DND-41 (cell line): ENCODE measurements around the gene OR2A5.

Source experiments
- ATAC-seq: fragments of 200-7000 bp; cut with Tn5 transposase; 3 replicates; pipeline ENCODE4 v1.9.1; 2021; ENCODE audit warnings: low read depth; ENCODE audit not compliant: insufficient read depth
- DNase-seq: peaks from one replicate; pipeline ENCODE4 v3.0.0-alpha.2; 2020
- H2AFZ ChIP-seq: 2 replicates; pipeline ENCODE4 v1.6.0; 2012; ENCODE audit warnings: low read depth, low read length
- H3K27ac ChIP-seq: 2 replicates; pipeline ENCODE4 v1.5.1; 2012; ENCODE audit warnings: low read length, inconsistent platforms
- H3K27me3 ChIP-seq: fragments of 200-600 bp; sonication (generic); 2 replicates; pipeline ENCODE4 v1.6.0; 2012; ENCODE audit warnings: low read length, mild to moderate bottlenecking, inconsistent platforms; ENCODE audit not compliant: insufficient read depth, poor library complexity
- H3K36me3 ChIP-seq: 2 replicates; pipeline ENCODE4 v1.5.1; 2012; ENCODE audit warnings: low read length, inconsistent platforms; ENCODE audit not compliant: insufficient read depth
- H3K4me1 ChIP-seq: 2 replicates; pipeline ENCODE4 v1.5.1; 2012; ENCODE audit warnings: mild to moderate bottlenecking, low read length; ENCODE audit not compliant: insufficient read depth
- H3K4me2 ChIP-seq: 2 replicates; pipeline ENCODE4 v1.6.0; 2012; ENCODE audit warnings: mild to moderate bottlenecking, moderate library complexity, low read length, inconsistent platforms; ENCODE audit not compliant: insufficient read depth
- H3K4me3 ChIP-seq, 2 experiments: fragments of 200-600 bp in 1 of 2; shearing (Covaris generic) in 1 of 2; 2 replicates each; pipeline ENCODE4 v1.5.1; 2012 to 2016; ENCODE audit warnings: inconsistent platforms in 2 of 2, low read length in 2 of 2, mild to moderate bottlenecking in 2 of 2, low read depth in 1 of 2, moderate library complexity in 1 of 2
- H3K79me2 ChIP-seq: 2 replicates; pipeline ENCODE4 v1.6.0; 2012; ENCODE audit warnings: low read length, inconsistent platforms; ENCODE audit not compliant: insufficient read depth
- H3K9ac ChIP-seq: 2 replicates; pipeline ENCODE4 v1.6.0; 2012; ENCODE audit warnings: low read depth, mild to moderate bottlenecking, inconsistent platforms, low read length, moderate library complexity
- H3K9me3 ChIP-seq: 2 replicates; pipeline ENCODE4 v1.5.1; 2012; ENCODE audit warnings: low read length, moderate library complexity, mild to moderate bottlenecking, inconsistent platforms; ENCODE audit not compliant: insufficient read depth, severe bottlenecking
- H4K20me1 ChIP-seq: 2 replicates; pipeline ENCODE4 v1.6.0; 2012; ENCODE audit warnings: low read length; ENCODE audit not compliant: insufficient read depth
- EZH2 ChIP-seq: IDR thresholded peaks from 3 replicates; pipeline ENCODE4 v1.6.1; 2012; ENCODE audit warnings: borderline replicate concordance, low read depth, mild to moderate bottlenecking, moderate library complexity, low read length, inconsistent platforms; ENCODE audit not compliant: severe bottlenecking
- TF ChIP-seq, protein P1 (sequence below): IDR thresholded peaks from 2 replicates; pipeline ENCODE4 v1.5.1; 2012; ENCODE audit warnings: borderline replicate concordance, low read length, moderate library complexity, mild to moderate bottlenecking; ENCODE audit not compliant: poor library complexity, severe bottlenecking; ENCODE audit errors: extremely low read depth

The OR2A5 gene

GRCh38 chr7:144085978-144086377 is 37.2 kb downstream of the OR2A5 start, which contains the start of gene OR2A12:
TSS of gene OR2A12 (plus strand) at chr7:144086278. CDS start at chr7:144095108, 8,830 bp downstream.
- no peak within 1 kb of the TSS for H2AFZ ChIP-seq
- no peak within 1 kb of the TSS for H3K9ac ChIP-seq
- ATAC-seq (no peak), DNase-seq (no peak)
- no peaks in the 10 kb centered on the region for H4K20me1 ChIP-seq
- H3K4me2 ChIP-seq: no peak within 1 kb of the TSS
- TF ChIP-seq EZH2: no peak
- TF ChIP-seq, protein P1, sequence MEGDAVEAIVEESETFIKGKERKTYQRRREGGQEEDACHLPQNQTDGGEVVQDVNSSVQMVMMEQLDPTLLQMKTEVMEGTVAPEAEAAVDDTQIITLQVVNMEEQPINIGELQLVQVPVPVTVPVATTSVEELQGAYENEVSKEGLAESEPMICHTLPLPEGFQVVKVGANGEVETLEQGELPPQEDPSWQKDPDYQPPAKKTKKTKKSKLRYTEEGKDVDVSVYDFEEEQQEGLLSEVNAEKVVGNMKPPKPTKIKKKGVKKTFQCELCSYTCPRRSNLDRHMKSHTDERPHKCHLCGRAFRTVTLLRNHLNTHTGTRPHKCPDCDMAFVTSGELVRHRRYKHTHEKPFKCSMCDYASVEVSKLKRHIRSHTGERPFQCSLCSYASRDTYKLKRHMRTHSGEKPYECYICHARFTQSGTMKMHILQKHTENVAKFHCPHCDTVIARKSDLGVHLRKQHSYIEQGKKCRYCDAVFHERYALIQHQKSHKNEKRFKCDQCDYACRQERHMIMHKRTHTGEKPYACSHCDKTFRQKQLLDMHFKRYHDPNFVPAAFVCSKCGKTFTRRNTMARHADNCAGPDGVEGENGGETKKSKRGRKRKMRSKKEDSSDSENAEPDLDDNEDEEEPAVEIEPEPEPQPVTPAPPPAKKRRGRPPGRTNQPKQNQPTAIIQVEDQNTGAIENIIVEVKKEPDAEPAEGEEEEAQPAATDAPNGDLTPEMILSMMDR: no peak
- H3K4me3 ChIP-seq: no peak within 1 kb of the TSS
- no peak within 1 kb of the TSS for H3K27ac ChIP-seq
- H3K79me2 ChIP-seq: no peaks in the 10 kb centered on the region
- no peaks in the 10 kb centered on the region for H3K36me3 ChIP-seq
- H3K4me1 ChIP-seq: no peaks in the 10 kb centered on the region
- no peaks in the 10 kb centered on the region for H3K9me3 ChIP-seq
- peaks cover 2% of the 10 kb centered on the region for H3K27me3 ChIP-seq

DNA sequence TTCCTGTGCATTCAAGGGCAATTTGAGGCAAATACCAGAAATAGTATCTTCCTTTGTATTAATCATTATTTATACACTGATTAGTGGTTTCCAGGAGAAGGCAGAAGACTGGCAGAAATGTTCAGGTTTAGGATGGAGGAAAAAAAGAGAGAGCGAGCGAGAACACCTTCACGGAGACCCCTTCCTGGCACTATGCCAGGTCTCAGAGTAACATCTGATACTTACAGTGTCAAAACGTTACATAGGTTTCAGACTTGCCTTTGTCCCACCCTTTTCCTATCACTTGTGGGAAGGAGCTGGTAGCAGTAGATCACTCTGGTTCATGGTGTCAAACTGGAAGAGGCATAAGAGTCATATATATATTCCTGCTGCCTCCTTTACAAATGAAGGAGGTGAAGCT is 38.0 kb downstream of the OR2A5 start:
- H3K27ac ChIP-seq: no peak overlapping the region
- ATAC-seq: no peak
- H4K20me1 ChIP-seq: no peaks in the 10 kb centered on the region
- H2AFZ ChIP-seq: no peak overlapping the region
- no peak overlapping the region for H3K9ac ChIP-seq
- TF ChIP-seq, protein P1: no peak
- TF ChIP-seq EZH2: no peak
- H3K27me3 ChIP-seq: peaks cover 2% of the 10 kb centered on the region
- no peaks in the 10 kb centered on the region for H3K36me3 ChIP-seq
- no peak overlapping the region for H3K4me3 ChIP-seq
- H3K79me2 ChIP-seq: no peaks in the 10 kb centered on the region
- no peaks in the 10 kb centered on the region for H3K4me1 ChIP-seq
- H3K4me2 ChIP-seq: no peak overlapping the region
- no peak for DNase-seq
- H3K9me3 ChIP-seq: no peaks in the 10 kb centered on the region

- H3K27ac ChIP-seq: no peak overlapping the region
- DNase-seq (no peak), ATAC-seq (no peak)
- TF ChIP-seq, protein P1: no peak
- no peak for TF ChIP-seq EZH2
- no peaks in the 10 kb centered on the region for H3K27me3 ChIP-seq
- H3K4me3 ChIP-seq: no peak overlapping the region
- no peaks in the 10 kb centered on the region for H3K36me3 ChIP-seq
- H3K9me3 ChIP-seq: no peaks in the 10 kb centered on the region
- H2AFZ ChIP-seq: no peak overlapping the region
- no peak overlapping the region for H3K9ac ChIP-seq
- H3K79me2 ChIP-seq: no peaks in the 10 kb centered on the region
- H4K20me1 ChIP-seq: no peaks in the 10 kb centered on the region
- no peaks in the 10 kb centered on the region for H3K4me1 ChIP-seq
- H3K4me2 ChIP-seq: no peak overlapping the region
These were observed 38.5 kb downstream of the OR2A5 start for GRCh38 chr7:144087230-144087629.

DNA sequence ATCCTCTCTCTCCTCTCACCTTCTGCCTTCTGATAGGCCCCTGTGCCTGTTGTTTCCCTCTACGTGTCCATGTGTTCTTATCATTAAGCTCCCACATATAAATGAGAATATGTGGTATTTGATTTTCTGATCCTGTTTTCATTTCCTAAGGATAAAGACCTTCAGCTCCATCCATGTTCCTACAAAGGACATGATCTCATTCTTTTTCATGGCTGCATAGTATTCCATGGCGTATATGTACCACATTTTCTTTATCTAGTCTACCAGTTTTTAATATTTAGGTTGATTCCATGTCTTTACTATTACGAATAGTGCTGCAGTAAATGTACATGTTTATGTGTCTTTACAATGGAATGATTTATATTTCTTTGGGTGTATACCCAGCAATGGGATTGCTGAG is 41.9 kb downstream of the OR2A5 start:
- no peak overlapping the region for H3K9ac ChIP-seq
- no peaks in the 10 kb centered on the region for H3K79me2 ChIP-seq
- no peak overlapping the region for H3K4me3 ChIP-seq
- no peaks in the 10 kb centered on the region for H3K36me3 ChIP-seq
- H3K4me2 ChIP-seq: no peak overlapping the region
- DNase-seq: no peak
- no peak overlapping the region for H3K27ac ChIP-seq
- no peaks in the 10 kb centered on the region for H3K4me1 ChIP-seq
- ATAC-seq: no peak
- TF ChIP-seq, protein P1: no peak
- no peak for TF ChIP-seq EZH2
- no peaks in the 10 kb centered on the region for H3K9me3 ChIP-seq
- H4K20me1 ChIP-seq: no peaks in the 10 kb centered on the region
- H3K27me3 ChIP-seq: no peaks in the 10 kb centered on the region
- no peak overlapping the region for H2AFZ ChIP-seq
